Fibroblast of skin of scalp (primary cell): ENCODE data around the gene IL17RB. TPM values are rescaled to one million over a fixed set of nuclear protein-coding genes. Genes with fewer than 3 reads are reported as not detected.

Source experiments
- DNase-seq: peaks from one replicate; pipeline ENCODE4 v3.0.0-alpha.2; 2013
- polyA plus RNA-seq, 2 experiments: library from polyadenylated mRNA; unstranded; fragments of 120-200 nt; gene quantifications; one replicate each; pipeline ENCODE4 v1.2.1, GENCODE V29; 2013; ENCODE audit not compliant: insufficient read length in 2 of 2

Gene IL17RB, protein sequence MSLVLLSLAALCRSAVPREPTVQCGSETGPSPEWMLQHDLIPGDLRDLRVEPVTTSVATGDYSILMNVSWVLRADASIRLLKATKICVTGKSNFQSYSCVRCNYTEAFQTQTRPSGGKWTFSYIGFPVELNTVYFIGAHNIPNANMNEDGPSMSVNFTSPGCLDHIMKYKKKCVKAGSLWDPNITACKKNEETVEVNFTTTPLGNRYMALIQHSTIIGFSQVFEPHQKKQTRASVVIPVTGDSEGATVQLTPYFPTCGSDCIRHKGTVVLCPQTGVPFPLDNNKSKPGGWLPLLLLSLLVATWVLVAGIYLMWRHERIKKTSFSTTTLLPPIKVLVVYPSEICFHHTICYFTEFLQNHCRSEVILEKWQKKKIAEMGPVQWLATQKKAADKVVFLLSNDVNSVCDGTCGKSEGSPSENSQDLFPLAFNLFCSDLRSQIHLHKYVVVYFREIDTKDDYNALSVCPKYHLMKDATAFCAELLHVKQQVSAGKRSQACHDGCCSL
- 1.9 TPM for polyA plus RNA-seq (2013, experiment 1 of 2; ENCODE audit: insufficient read length)
- polyA plus RNA-seq (2013, experiment 2 of 2; ENCODE audit: insufficient read length), result 2.1 TPM

DNA sequence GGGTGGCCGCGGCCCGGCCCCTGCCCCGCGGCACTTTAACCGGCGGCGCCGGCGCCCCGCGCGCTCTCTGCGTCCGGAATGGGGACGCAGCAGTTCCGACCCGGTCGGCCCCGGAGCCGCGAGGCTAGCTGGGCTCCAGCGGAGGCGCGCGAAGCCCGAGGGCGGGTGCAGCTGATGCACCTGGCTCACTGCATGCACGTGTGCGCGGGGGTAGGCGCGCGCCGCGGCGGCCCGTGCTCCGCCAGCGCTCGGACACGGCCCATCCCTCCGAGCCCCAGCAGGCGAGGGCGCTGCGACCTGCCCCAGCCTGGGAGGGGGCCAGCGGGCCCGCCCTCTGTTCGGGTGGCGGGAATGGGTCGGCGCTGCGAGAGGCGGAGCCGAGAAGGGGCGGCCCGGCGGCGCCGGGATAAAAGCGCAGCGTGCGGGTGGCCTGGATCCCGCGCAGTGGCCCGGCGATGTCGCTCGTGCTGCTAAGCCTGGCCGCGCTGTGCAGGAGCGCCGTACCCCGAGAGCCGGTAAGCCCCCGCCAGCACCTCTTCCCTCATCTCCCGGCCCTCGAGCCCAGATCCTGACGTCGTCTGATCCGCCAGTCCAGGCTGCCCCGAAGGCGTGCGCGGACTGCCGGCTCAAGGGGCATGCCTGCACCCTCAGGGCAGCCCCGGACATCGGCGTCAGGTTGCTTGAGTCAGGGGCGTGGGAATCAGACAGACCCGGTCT is at the start of gene IL17RB, which contains the start of gene CHDH:
Gene IL17RB (plus strand): TSS at position 435 of the 717 bp plus-strand sequence. CDS start 21 bp downstream, at position 456.
Gene CHDH (minus strand): TSS at position 286 of the 717 bp plus-strand sequence. CDS start 22,411 bp downstream, outside the sequence.
- peak; percentile 20 for DNase-seq

DNA sequence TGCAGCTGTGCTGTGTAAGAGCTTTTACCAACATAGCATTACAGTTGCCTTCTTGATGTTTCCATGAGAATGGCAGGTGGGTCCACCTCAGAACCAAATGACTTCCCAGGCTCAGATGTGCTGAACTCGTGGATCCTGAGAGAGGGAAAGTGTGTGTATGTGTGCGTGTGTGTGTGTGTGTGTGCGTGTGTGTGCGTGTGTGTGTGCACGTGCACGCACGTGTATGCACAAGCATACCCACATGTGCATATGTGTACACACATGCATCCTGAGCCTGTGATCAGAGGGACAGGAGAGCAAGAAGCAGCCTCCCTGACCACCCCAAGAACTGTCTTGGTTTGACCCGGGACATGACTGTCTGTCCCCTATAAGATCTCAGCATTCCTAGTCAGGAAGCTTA is 48.2 kb upstream of the IL17RB start:
- no peak for DNase-seq

DNA sequence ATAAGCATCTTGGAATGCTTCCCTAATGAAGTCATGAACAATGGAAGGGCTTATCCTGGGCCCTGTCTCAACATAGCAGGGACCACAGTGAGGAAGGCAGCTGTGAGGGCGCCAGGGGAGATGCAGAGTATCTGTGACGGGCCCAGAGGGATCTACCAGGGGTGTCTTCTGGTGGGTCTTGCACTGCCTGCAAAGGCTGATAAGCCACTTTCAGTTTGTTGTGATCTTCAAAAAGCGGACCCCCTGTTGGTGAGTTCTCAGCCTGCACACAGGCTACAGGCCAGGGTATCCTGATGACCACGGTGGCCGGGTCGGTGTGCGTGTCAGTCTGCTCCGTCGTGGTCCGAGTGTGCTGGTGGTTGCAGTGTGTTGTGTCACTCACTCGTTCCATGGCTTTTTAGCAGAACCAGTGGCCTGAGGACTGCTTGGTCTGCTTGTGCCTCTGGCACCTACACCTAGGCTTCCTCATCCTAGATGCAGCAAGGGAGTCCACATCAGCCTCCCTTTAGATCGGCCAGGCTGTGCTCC is 47.0 kb upstream of the IL17RB start:
- peak; percentile 10 for DNase-seq

DNA sequence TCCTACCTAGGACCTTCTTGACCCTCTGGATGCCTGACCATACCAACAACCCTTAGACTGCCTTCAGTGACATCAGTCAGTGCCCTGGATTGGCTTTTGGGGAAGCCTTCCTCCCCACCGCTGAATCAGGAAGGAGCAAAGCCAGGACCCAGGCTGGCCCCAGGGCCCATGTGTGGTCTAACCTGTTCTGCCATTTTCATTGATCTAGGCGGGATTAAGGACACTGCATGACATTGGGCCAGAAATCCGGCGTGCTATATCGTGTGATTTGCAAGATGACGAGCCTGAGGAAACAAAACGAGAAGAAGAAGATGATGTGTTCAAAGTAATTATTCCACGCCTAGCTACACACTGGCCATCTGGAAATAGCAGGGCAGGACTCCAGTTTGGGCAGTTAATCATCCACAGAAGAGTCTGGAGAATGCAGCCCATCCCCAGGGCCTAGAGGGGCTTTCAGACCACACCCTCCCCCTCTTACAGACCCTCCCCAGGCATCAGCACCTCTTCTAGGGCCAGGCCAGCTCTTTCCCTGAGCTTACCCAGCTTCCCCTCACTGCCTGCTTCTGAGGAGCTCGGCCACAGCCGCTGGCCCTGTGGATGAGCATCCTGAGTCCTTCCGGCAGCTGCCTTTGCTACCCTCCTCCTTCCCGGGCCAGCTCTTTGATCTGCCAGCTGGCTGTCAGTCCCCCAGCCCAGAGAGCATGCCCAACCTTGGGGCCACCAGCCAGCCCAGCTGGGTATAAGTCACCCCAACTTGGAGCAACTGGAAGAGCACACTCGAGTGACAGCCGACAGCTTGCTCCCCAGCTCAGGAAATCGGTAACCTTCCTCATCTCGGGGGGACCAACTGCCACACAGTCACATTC is 46.1 kb upstream of the IL17RB start:
- DNase-seq, result no peak

DNA sequence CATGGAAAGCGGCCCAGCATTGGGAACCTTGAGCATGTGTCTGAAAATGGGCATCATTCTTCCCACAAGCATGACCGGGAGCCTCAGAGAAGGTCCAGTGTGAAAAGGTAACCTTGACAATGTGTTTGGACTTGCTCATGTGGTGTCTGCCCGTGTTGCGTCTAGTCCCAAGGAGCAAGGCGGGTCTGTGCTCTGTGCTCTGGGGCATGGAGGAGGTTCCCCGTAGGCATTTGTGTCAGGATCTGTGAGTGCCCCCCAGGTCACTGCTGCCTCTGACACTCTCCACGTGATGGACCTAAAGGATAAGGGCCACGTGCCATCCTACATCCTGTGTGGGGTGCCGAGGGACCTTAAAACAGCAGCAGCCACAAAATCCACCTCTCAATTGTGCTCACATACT is 45.0 kb upstream of the IL17RB start:
- DNase-seq, result no peak

DNA sequence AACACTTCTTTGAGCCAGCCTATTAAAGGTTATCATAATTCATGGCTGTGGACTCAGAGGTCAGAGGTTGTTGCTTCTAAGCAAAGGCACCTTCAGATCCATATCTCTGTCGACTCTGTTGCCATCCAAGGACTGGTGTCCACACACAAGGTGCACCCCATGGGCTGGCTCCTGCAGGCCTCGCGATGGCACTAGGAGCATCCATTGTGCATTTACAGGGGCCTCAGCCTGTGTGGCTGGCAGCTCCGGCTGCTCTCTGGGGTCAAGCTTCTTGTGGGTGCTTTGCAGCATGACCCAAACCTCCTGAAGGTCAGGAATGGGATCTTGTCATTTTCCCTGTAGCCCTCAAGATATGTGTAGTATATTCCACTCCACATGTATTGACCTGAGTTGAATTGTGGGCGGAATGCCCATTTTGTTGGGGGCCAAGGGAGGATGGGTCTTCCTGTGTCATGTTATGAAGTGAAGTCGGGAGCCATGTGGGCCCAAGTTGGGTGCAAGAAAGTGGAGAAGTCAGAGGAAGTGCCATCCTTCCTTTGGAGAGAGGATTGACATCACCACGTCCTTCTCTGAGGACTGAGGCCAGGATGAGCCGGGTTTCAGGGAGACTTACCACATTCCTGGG is 44.0 kb upstream of the IL17RB start:
- no peak for DNase-seq

DNA sequence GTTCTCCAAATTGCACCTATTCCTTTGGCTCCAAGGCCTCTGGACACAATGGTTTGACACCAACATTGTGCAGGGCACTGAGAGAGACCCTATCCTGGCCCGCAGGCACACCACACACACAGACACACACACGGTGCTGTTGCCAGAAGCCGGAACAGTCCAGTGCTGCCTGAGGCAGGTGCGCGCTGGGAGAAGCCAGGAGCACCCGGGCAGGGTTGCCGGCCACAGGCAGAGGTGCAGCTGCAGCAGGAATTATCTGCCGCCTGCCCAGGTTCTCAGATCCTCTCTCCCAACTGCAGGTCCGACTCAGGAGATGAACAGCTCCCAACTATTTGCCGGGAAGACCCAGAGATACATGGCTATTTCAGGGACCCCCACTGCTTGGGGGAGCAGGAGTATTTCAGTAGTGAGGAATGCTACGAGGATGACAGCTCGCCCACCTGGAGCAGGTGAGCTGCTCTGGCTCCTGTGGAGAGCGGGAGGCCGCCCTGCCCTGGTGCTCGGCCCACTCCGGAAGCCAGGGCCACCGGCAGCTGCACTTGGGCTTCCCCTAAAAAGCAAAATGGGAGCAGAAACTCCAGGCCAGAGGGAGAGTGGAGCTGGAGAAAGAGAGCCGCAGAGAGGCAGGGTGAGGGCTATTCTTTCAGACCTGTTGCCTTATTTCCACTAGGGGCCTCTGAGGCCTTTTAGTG is 43.1 kb upstream of the IL17RB start:
- peak; percentile 8 for DNase-seq

DNA sequence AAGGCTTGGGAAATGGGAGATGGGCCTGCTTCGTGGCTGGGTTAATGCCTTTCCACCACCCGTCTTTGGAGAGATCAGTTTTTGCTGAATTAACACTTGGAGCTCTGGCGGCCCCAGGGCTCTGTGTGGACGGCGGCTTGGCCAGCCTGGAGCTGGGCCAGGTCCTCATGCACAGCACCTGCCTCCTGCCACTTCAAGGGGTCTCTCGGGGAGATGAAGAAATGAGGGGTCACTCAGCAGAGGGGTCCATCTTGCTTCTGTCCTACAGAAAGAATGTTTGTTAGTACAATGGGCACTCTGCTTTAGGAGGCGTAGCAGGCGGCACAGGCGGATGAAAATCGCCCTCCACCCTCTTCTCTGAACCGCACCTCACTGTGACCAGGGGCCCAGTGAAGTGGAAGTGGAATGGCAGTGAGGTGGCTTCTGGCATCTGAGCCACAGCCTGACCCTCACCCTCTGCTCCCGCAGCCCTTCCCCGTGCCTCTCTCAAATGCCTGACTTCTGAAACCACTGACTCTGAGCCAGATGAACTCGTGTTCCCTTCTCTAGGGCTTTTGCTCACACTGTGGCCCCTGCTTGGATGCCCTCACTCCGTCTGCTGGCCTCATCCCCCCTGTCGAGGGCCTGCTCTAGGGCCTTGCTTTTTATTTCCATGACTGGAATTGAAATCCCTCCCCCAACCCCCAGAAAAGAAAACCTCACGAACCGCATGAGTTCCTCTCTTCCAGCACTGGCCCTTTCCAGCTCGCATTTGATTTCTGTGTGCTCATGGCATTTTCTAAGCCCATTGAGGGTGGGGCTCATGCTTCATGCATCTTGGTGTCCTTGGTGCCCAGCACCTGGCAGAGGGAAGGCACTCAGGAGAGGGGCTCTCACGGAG is 42.3 kb upstream of the IL17RB start:
- DNase-seq, result peak; percentile 66

DNA sequence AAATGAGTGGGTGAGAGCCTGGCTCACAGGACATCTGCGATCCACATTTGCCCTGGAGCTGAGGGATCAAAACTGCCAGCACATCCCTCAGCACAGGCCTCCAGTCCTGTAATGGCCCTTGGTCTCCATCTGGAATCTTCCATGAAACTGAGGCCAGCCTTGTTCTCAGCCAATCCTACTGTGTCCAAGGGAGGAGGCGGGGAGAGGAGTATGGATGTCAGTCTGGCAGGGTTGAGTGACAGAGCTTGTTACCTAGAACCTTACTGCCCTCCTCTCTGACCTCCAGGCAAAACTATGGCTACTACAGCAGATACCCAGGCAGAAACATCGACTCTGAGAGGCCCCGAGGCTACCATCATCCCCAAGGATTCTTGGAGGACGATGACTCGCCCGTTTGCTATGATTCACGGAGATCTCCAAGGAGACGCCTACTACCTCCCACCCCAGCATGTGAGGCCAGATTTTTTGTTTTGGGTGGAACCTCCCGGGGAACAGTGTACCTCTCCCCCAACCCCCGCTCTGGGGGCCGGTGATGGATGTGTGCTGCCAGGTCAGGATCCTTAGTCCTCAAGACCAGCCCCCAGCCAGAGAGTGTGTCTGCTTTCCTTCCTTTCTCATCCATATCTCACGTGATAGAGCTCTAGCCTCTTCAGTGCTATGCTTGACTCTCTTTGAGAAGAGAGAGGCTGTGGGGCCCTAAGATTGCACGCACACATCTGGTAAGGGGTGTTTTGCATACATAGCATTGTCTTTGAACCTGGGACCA is 41.5 kb upstream of the IL17RB start:
- peak; percentile 93 for DNase-seq

DNA sequence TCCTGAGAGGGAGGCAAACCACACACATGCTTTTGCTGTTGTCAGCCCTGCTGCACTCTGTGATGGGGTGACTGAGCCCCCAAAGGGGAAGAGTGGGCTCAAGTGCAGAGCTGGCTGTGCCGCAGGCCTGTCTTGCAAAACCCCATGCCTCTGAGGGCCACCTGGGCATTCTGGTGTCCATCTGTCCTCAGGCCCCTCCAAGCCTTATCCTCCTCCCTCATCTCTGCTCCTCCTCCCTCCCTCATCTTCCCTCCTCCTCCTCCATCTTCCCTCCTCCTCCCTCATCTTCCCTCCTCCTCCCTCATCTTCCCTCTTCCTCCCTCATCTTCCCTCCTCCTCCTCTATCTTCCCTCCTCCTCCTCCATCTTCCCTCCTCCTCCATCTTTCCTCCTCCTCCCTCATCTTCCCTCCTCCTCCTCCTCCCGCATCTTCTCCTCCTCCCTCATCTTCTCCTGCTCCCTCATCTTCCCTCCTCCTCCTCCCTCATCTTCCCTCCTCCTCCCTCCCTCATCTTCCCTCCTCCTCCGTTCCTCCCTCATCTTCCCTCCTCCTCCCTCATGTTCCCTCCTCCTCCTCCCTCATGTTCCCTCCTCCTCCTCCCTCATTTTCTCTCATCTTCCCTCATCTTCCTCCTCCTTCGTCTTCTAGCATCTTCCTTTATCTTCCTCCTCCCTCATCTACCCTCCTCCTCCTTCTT is 40.8 kb upstream of the IL17RB start:
- no peak for DNase-seq

DNA sequence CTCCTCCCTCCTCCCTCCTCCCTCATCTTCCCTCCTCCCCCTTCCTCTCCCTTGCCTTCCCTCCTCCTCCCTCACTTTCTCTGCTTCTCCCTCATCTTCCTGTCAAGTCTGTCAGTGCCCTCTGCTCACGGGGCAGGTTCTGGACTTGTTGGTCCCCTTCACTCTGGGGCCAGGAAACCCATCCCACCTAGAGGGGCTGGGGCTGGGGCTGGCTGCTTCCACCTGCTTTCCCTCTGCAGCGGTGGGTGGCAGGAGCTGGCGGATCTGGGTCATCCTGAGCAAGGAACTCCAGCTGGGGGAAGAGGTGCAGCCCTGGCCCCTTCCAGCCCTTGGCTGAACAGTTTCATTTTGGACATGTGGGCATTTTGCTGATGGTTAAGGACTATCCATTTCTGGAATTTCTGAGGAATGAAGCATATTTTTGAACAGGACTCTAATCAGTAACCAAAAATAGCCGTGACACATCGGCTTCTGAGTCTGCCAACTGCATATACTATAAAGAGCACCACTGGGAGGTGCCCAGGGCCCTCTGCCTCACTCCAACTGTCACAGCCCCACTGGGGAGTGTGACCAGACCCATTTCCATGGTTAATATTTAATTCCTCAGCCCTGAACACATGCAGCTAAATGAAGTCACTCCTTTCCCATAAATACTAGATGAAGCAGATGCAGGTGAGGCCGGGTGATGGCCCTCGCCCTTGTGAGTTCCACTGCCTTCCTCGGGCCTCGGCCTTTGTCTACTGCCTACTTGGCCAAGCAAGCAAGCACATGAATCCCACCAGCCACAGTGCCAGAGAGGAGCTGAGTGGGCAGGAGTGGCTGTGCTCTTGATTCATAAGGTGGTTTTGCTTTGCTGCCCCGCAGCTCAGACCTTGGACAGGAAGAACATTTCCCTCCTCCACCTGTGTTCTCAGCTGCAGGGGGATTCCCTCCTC is 39.9 kb upstream of the IL17RB start:
- DNase-seq, result peak; percentile 92

DNA sequence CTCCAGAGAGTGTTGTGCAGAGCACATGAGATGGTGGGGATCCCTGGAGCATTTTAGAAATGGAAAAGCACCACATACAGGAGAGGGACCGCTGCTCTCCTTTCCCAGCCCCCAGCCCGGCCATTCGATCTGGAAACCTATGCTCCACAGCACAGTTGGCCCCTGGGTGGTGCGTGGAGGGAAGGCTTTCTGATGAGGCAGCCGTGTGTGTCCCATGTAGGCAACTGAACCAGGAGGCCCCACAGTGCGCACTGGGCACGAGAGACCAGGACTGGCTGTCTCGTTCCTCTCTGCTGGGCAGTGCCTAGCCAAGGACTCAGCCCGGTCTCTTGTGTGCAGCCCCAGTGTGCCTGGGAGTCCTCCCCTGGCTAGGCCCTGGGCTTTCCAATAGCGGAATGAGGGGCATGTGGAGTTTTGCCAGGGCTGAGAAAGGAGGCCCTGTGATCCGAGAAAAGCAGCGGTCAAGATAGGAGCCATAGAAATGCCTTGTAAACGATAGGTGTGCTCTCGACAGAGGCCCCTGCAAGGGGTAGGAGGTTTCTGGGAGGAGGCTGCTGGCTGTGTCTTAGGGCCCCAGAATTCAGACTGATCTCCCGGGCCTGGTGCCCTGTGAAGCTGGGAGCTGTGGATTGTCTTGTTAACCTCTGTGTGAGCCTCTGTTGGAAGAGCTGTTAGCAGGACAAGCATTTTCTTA is 39.1 kb upstream of the IL17RB start:
- DNase-seq, result no peak

DNA sequence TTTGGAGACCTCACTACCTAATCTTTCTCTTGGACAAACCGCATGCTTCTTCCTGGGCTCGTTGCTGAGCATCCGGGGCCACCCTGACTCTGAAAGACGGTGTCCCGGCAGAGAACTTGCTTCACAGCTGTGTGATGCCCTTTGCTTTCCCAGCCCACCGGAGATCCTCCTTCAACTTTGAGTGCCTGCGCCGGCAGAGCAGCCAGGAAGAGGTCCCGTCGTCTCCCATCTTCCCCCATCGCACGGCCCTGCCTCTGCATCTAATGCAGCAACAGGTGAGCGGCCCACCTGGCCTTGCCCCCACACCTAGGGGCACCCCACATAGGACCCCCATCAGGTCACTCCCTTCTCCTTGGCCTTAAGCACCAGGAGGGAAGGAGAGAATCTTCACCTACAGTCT is 37.9 kb upstream of the IL17RB start:
- no peak for DNase-seq

DNA sequence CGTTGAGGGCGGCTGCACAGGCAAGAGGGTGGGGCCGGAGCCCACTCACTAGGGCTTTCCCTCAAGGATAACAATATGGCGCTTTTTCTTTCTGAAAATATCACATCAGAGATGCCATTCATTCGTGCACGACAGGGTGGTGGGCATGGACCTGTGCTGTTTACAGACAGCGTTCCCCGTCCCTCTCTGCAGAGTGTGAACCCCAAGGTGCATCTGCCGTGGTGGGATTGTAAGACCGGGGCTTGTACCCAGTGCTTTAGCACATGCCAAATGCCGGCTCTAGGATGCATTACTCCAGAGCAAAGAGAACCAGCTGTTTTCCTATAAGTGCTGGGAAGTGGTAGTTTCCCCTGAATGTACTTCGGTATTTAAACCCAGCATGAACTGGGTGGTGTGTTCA is 37.1 kb upstream of the IL17RB start:
- DNase-seq, result no peak

DNA sequence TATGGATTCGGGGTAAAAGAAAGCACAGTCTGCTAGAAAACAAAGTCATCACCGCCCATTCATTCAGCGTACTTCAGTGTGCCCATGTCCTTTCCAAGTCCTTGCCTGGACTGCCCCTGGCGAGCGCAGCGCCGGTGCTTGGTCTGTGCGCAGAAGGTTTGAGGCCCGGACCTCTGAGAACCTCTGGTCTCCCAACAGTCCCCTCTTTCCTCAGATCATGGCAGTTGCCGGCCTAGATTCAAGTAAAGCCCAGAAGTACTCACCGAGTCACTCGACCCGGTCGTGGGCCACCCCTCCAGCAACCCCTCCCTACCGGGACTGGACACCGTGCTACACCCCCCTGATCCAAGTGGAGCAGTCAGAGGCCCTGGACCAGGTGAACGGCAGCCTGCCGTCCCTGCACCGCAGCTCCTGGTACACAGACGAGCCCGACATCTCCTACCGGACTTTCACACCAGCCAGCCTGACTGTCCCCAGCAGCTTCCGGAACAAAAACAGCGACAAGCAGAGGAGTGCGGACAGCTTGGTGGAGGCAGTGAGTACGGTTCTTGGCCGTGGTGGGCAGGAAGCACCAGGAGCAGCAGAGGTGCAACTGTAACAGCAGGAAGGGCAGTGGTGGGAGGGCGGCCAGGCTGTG is 36.5 kb upstream of the IL17RB start:
- DNase-seq, result no peak
